Putamen (tissue), 1 donor: ENCODE measurements around the gene HPCAL1.
A peak's percentile ranks its signal among the peaks of the same experiment; 100 is the strongest.
"Not testable (repeated sequence)": the region's sequence is repeated elsewhere in the genome, so short reads cannot be mapped to it uniquely, and the experiment has no call there.

Experiments used
- DNase-seq: peaks from one replicate; pipeline ENCODE4 v3.0.0-alpha.2; 2016; ENCODE audit warnings: low spot score

Gene HPCAL1

GRCh38 chr2:10285191-10285555 lies 17.5 kb upstream of the HPCAL1 start:
- DNase-seq, result no peak

GRCh38 chr2:10285556-10286198 lies 17.0 kb upstream of the HPCAL1 start:
- DNase-seq, result peak; percentile 89

GRCh38 chr2:10286216-10287037 lies 16.3 kb upstream of the HPCAL1 start:
- DNase-seq, result no peak

- no peak for DNase-seq
Observed at GRCh38 chr2:10287761-10288160, 14.9 kb upstream of the HPCAL1 start.

- DNase-seq, result no peak
Observed at GRCh38 chr2:10288606-10289005, 14.1 kb upstream of the HPCAL1 start.

- no peak for DNase-seq
Observed at GRCh38 chr2:10289352-10289751, 13.4 kb upstream of the HPCAL1 start.

- DNase-seq, result no peak
Observed at GRCh38 chr2:10289891-10290290, 12.8 kb upstream of the HPCAL1 start.

GRCh38 chr2:10291376-10291775 lies 11.3 kb upstream of the HPCAL1 start:
- DNase-seq, result not testable (repeated sequence)

GRCh38 chr2:10292033-10292432 lies 10.7 kb upstream of the HPCAL1 start:
- no peak for DNase-seq

- DNase-seq, result no peak
Observed at GRCh38 chr2:10293603-10294002, 9.1 kb upstream of the HPCAL1 start.

GRCh38 chr2:10294077-10294476 lies 8.6 kb upstream of the HPCAL1 start:
- DNase-seq, result no peak

GRCh38 chr2:10295649-10296048 lies 7.1 kb upstream of the HPCAL1 start:
- DNase-seq, result not testable (repeated sequence)

GRCh38 chr2:10296142-10296541 lies 6.6 kb upstream of the HPCAL1 start:
- no peak for DNase-seq

GRCh38 chr2:10297191-10297830 lies 5.4 kb upstream of the HPCAL1 start:
- DNase-seq, result no peak

GRCh38 chr2:10297959-10298531 lies 4.7 kb upstream of the HPCAL1 start:
- DNase-seq, result no peak

GRCh38 chr2:10298777-10299176 lies 3.9 kb upstream of the HPCAL1 start:
- DNase-seq, result not testable (repeated sequence)

GRCh38 chr2:10300328-10300920 lies 2.3 kb upstream of the HPCAL1 start:
- DNase-seq, result no peak

- DNase-seq, result no peak
Observed at GRCh38 chr2:10300997-10301940, 1.4 kb upstream of the HPCAL1 start.

GRCh38 chr2:10301941-10302478 lies 694 bp upstream of the HPCAL1 start:
- DNase-seq, result no peak

- no peak for DNase-seq
Observed at GRCh38 chr2:10303181-10303693, 533 bp downstream of the HPCAL1 start.
